Central memory CD8-positive, alpha-beta T cell (primary cell): Measurements from ENCODE around the gene NATD1.

Source experiments
- ATAC-seq: fragments of 150-1000 bp; cut with Tn5 transposase; replicated peaks from 2 replicates; pipeline ENCODE4 v1.10.0; 2022; ENCODE audit warnings: mild to moderate bottlenecking, moderate FRiP score, moderate number of reproducible peaks; ENCODE audit not compliant: poor library complexity, severe bottlenecking; ENCODE audit errors: extremely low read depth
- DNase-seq, 2 donors: peaks; one replicate each; pipeline ENCODE4 v3.0.0; 2021; ENCODE audit warnings: low spot score in 2 of 2
- H3K27ac Mint-ChIP-seq: one replicate; pipeline ENCODE4 v1.8.0; 2022; ENCODE audit warnings: low read depth, mild to moderate bottlenecking, moderate library complexity, mixed read lengths
- H3K27me3 Mint-ChIP-seq: one replicate; pipeline ENCODE4 v1.8.0; 2022; ENCODE audit warnings: mixed read lengths
- H3K36me3 Mint-ChIP-seq: one replicate; pipeline ENCODE4 v1.8.0; 2022; ENCODE audit warnings: mild to moderate bottlenecking, moderate library complexity, mixed read lengths; ENCODE audit not compliant: insufficient read depth
- H3K4me1 Mint-ChIP-seq: one replicate; pipeline ENCODE4 v1.8.0; 2022; ENCODE audit warnings: mixed read lengths
- H3K4me3 Mint-ChIP-seq: one replicate; pipeline ENCODE4 v1.8.0; 2022; ENCODE audit warnings: mild to moderate bottlenecking, moderate library complexity, mixed read lengths
- H3K9me3 Mint-ChIP-seq: one replicate; pipeline ENCODE4 v1.8.0; 2022; ENCODE audit warnings: mixed read lengths

The NATD1 gene

GRCh38 chr17:21245639-21246084, 7.5 kb downstream of the NATD1 start:
- ATAC-seq, result no peak
- Mint-ChIP-seq H3K4me3 (no peak overlapping the region), H3K36me3 (peaks cover 9% of the 10 kb centered on the region), H3K9me3 (no peaks in the 10 kb centered on the region), H3K27me3 (no peaks in the 10 kb centered on the region), H3K27ac (no peak overlapping the region), H3K4me1 (peaks cover 19% of the 10 kb centered on the region)
- DNase-seq, result no peak

GRCh38 chr17:21243516-21244303, 9.5 kb downstream of the NATD1 start:
- H3K4me3 Mint-ChIP-seq, result no peak overlapping the region

GRCh38 chr17:21242780-21243515, 10.3 kb downstream of the NATD1 start:
- no peak overlapping the region for H3K27ac Mint-ChIP-seq
- H3K27me3 Mint-ChIP-seq, result no peaks in the 10 kb centered on the region
- H3K4me1 Mint-ChIP-seq, result peaks cover 5% of the 10 kb centered on the region
- no peak for DNase-seq
- H3K9me3 Mint-ChIP-seq, result no peaks in the 10 kb centered on the region
- no peak for ATAC-seq
- peaks cover 8% of the 10 kb centered on the region for H3K36me3 Mint-ChIP-seq
- no peak overlapping the region for H3K4me3 Mint-ChIP-seq

More at GRCh38 chr17:21243516-21244303, 9.5 kb downstream of the NATD1 start:
- Mint-ChIP-seq H3K27me3 (no peaks in the 10 kb centered on the region), H3K4me1 (peaks cover 5% of the 10 kb centered on the region), H3K36me3 (peaks cover 10% of the 10 kb centered on the region), H3K9me3 (no peaks in the 10 kb centered on the region), H3K27ac (no peak overlapping the region)
- ATAC-seq, result no peak
- no peak for DNase-seq

DNA sequence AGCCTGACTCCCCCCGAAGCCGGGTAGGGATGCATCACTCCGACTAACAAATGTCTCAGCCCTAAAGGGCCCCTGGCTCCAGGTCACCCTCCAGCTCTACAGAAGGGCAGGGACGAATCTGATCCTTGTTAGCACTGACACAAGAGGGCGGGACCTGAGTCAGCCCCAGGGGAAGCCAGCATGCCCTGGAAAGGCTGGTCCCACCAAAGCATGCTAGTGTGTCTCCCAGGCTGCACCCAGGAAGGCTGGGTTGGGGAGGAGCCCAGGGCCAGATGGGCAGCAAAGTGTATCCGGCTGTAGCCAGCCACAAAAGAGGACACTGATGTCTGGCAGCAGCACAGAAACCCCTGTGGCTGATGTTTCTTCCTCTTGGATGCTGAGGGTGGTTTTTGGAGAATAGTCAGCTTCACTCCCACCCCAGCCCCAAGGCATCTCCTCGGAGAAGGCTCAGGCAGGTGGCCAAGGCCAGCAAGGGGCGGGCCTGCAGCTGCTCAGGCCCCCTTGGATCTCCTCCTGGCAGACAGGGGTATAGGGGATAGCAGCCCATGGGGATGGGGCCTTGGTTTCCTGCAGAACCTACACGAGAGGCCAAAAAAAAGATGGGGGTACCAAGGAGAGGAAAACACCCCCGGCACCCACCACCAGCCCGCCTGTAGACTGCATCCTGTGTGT, 11.0 kb downstream of the NATD1 start:
- no peak overlapping the region for H3K27ac Mint-ChIP-seq
- peaks cover 8% of the 10 kb centered on the region for H3K36me3 Mint-ChIP-seq
- H3K9me3 Mint-ChIP-seq, result no peaks in the 10 kb centered on the region
- DNase-seq, result no peak
- no peaks in the 10 kb centered on the region for H3K4me1 Mint-ChIP-seq
- no peak for ATAC-seq
- no peak overlapping the region for H3K4me3 Mint-ChIP-seq
- H3K27me3 Mint-ChIP-seq, result no peaks in the 10 kb centered on the region

- H3K36me3 Mint-ChIP-seq, result peaks cover 10% of the 10 kb centered on the region
- ATAC-seq (no peak), DNase-seq (no peak)
- no peaks in the 10 kb centered on the region for H3K27me3 Mint-ChIP-seq
- no peaks in the 10 kb centered on the region for H3K9me3 Mint-ChIP-seq
- H3K4me3 Mint-ChIP-seq, result no peak overlapping the region
- H3K4me1 Mint-ChIP-seq, result no peaks in the 10 kb centered on the region
- no peak overlapping the region for H3K27ac Mint-ChIP-seq
Measured at GRCh38 chr17:21241564-21241963, 11.6 kb downstream of the NATD1 start.

DNA sequence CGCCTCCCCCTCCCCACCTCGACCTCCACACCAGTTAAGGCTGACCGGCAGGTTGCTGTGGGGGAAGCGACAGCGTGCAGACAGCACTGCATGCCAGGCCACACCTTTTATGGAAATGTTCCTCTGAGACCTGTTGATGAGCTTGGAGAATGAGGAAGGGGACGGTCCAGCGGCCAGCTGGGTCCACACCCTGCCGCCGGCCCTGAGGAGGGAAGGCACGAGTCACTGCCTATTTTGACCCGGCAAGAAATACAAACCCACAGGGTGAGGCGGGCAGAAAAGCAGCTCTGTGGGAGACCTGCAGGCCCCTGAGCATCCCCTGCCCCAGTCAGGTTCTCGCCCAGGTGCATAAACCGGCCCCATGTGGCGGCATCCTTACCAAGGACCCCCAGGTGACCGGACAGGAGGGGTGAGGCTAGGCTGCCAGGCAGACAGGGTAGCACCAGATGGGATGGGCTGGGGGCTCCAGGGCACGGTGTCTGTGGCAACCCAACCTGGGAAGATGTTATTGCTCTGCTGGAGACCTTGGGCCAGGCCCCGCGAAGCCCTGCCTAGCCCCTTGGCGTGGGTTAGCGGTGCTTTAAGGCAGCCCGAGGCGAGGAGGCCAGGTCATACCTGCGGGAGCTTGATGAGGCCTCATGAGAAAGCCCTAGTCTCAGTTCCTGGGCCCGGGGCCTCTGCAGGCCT, 12.7 kb downstream of the NATD1 start:
- no peaks in the 10 kb centered on the region for H3K27me3 Mint-ChIP-seq
- H3K36me3 Mint-ChIP-seq, result peaks cover 10% of the 10 kb centered on the region
- H3K4me1 Mint-ChIP-seq, result no peaks in the 10 kb centered on the region
- no peaks in the 10 kb centered on the region for H3K9me3 Mint-ChIP-seq
- no peak for DNase-seq
- no peak overlapping the region for H3K4me3 Mint-ChIP-seq
- no peak for ATAC-seq
- H3K27ac Mint-ChIP-seq, result no peak overlapping the region

DNA sequence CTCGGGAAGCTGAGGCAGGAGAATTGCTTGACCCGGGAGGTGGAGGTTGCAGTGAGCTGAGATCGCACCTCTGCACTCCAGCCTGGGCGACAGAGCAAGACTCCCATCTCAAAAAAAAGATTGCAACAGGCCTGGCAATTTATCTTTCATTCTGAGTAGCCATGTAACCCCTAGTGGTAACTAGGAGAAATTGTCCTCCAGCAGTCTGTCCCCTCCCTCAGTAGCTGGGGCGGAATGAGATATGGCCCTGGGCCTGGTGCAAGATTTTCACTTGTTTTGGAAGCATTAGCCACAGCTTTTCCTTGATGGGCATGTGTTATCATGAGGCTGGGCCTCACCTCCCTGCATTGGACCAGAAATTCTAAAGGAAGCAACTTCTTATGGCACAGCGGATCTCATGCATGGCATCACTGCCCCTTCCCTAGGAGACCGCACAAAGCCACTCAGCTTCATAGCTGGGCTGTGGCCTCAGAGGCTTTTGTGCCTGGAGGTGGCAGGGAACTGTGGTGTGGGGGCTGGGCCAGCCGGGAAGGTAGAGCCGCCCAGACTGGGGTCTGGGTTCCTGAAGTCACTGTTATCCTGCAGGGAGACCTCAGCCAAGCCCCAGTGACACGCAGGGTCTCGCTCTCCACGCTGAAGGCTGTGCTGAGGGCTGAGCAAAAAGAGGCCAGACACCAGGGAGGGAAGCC, 13.4 kb downstream of the NATD1 start:
- no peak overlapping the region for H3K4me3 Mint-ChIP-seq
- DNase-seq, result no peak
- H3K36me3 Mint-ChIP-seq, result peaks cover 10% of the 10 kb centered on the region

DNA sequence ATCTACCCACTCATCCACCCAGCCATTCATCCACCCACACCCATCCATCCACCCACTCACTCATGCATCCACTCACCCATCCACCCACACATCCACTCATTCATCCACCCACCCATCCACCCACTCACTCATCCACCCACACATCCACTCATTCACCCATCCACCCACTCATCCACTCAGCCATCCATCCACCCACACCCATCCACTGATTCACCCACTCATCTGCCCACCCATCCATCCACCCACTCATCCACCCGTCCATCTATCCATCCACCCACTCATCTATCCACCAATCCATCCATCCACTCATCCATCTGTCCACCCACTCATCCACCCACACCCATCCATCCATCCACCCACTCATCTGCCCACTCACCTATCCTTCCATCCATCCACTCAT, 17.3 kb downstream of the NATD1 start:
- H3K9me3 Mint-ChIP-seq, result peaks cover 8% of the 10 kb centered on the region
- H3K27ac Mint-ChIP-seq, result no peak overlapping the region
- no peak for DNase-seq
- no peak overlapping the region for H3K4me3 Mint-ChIP-seq
- peaks cover 7% of the 10 kb centered on the region for H3K36me3 Mint-ChIP-seq
- H3K27me3 Mint-ChIP-seq, result no peaks in the 10 kb centered on the region
- ATAC-seq, result no peak
- no peaks in the 10 kb centered on the region for H3K4me1 Mint-ChIP-seq

More for the DNA sequence above, 13.4 kb downstream of the NATD1 start:
- Mint-ChIP-seq H3K27ac (no peak overlapping the region), H3K27me3 (no peaks in the 10 kb centered on the region), H3K4me1 (no peaks in the 10 kb centered on the region), H3K9me3 (no peaks in the 10 kb centered on the region)
- ATAC-seq, result peak; percentile 58

- H3K27ac Mint-ChIP-seq, result no peak overlapping the region
- H3K4me3 Mint-ChIP-seq, result no peak overlapping the region
- no peaks in the 10 kb centered on the region for H3K4me1 Mint-ChIP-seq
- DNase-seq (no peak), ATAC-seq (no peak)
- peaks cover 8% of the 10 kb centered on the region for H3K9me3 Mint-ChIP-seq
- peaks cover 4% of the 10 kb centered on the region for H3K36me3 Mint-ChIP-seq
- no peaks in the 10 kb centered on the region for H3K27me3 Mint-ChIP-seq
Measured at GRCh38 chr17:21233581-21234347, 19.4 kb downstream of the NATD1 start.

- DNase-seq (no peak), ATAC-seq (no peak)
- peaks cover 8% of the 10 kb centered on the region for H3K9me3 Mint-ChIP-seq
- H3K4me1 Mint-ChIP-seq, result no peaks in the 10 kb centered on the region
- no peak overlapping the region for H3K4me3 Mint-ChIP-seq
- H3K27ac Mint-ChIP-seq, result no peak overlapping the region
- peaks cover 4% of the 10 kb centered on the region for H3K36me3 Mint-ChIP-seq
- H3K27me3 Mint-ChIP-seq, result no peaks in the 10 kb centered on the region
Measured at GRCh38 chr17:21232033-21232749, 21.0 kb downstream of the NATD1 start.

DNA sequence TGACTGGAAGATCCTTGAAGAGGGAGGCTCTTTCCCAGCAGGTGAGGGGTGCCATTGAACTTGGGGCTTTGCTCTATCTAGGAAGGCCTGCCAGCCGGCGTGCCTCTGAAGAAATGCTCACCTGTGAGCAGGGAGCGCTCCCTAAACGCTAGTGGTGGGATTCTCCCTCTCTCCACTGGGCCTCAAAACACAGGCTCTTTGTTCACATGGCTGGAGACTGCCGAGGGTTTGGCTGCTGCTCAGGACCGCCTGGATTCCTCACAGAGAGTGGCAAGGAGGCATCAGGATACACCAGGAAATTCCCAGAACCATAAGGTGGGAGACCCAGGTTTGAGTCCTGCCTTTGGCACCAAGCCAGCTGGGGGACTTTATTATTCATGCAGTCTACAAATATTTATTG, 21.7 kb downstream of the NATD1 start:
- Mint-ChIP-seq H3K27ac (no peak overlapping the region), H3K27me3 (no peaks in the 10 kb centered on the region), H3K4me3 (no peak overlapping the region), H3K4me1 (no peaks in the 10 kb centered on the region), H3K9me3 (peaks cover 8% of the 10 kb centered on the region), H3K36me3 (peaks cover 2% of the 10 kb centered on the region)
- no peak for DNase-seq
- no peak for ATAC-seq
